KMS-11 (cell line): ENCODE measurements around the gene AP5S1.

ENCODE experiments used
- H2AFZ ChIP-seq: fragments of 200-600 bp; sonication (generic); 2 replicates; pipeline ENCODE4 v1.6.1; 2016; ENCODE audit warnings: antibody characterized with exemption, mixed run types, low read depth
- H3K27ac ChIP-seq: fragments of 200-600 bp; sonication (generic); 2 replicates; pipeline ENCODE4 v1.6.1; 2016; ENCODE audit warnings: mild to moderate bottlenecking, mixed run types
- H3K27me3 ChIP-seq: fragments of 200-600 bp; sonication (generic); 2 replicates; pipeline ENCODE4 v1.6.1; 2017; ENCODE audit warnings: mild to moderate bottlenecking, low read depth, mixed run types, moderate library complexity; ENCODE audit not compliant: insufficient read depth
- H3K36me3 ChIP-seq: fragments of 200-600 bp; sonication (generic); 2 replicates; pipeline ENCODE4 v1.6.1; 2017; ENCODE audit warnings: mild to moderate bottlenecking, mixed run types; ENCODE audit not compliant: insufficient read depth
- H3K4me1 ChIP-seq: fragments of 200-600 bp; sonication (generic); 2 replicates; pipeline ENCODE4 v1.6.1; 2016; ENCODE audit warnings: mild to moderate bottlenecking, low read depth, mixed run types; ENCODE audit not compliant: poor library complexity, severe bottlenecking
- H3K4me2 ChIP-seq: fragments of 200-600 bp; sonication (generic); 2 replicates; pipeline ENCODE4 v1.7.0; 2016; ENCODE audit warnings: mild to moderate bottlenecking, mixed run types
- H3K4me3 ChIP-seq: fragments of 200-600 bp; sonication (generic); IDR thresholded peaks from 2 replicates; pipeline ENCODE4 v1.6.1; 2017; ENCODE audit warnings: low read depth, low read length, mixed read lengths; ENCODE audit not compliant: insufficient read depth
- H3K79me2 ChIP-seq: fragments of 200-600 bp; sonication (generic); 2 replicates; pipeline ENCODE4 v1.6.1; 2016; ENCODE audit warnings: low read depth, mixed run types; ENCODE audit not compliant: insufficient read depth
- H3K9ac ChIP-seq: fragments of 200-600 bp; sonication (generic); 2 replicates; pipeline ENCODE4 v1.6.1; 2016; ENCODE audit warnings: mild to moderate bottlenecking, mixed run types
- H4K20me1 ChIP-seq: fragments of 200-600 bp; sonication (generic); 2 replicates; pipeline ENCODE4 v1.6.1; 2016; ENCODE audit warnings: mild to moderate bottlenecking, mixed run types; ENCODE audit not compliant: insufficient read depth
- TF ChIP-seq, protein P1 (sequence below): fragments of 200-600 bp; sonication (generic); conservative IDR thresholded peaks from 2 replicates; pipeline ENCODE4 v1.6.1; 2017; ENCODE audit warnings: low read depth, mild to moderate bottlenecking, antibody characterized with exemption, low read length, moderate library complexity, mixed read lengths

The AP5S1 gene

DNA sequence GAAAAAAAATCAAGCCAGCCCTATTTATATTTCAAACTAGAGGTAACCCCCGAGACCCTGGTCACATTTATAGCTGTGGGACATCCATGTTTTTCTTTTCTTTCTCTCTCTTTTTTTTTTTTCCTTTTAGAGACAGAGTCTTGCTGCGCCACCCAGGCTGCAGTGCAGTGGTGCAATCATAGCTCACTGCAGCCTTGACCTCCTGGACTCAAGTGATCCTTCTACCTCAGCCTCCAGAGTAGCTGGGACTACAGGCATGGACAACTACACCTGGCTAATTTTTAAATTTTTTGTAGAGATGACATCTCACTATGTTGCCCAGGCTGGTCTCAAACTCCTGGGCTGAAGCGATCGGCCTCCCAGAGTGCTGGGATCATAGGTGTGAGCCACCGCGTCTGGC lies 38.3 kb downstream of the AP5S1 start:
- Histone ChIP-seq H3K4me1 (peaks cover 5% of the 10 kb centered on the region), H3K4me2 (no peak overlapping the region), H3K36me3 (no peaks in the 10 kb centered on the region), H2AFZ (no peak overlapping the region), H3K79me2 (no peaks in the 10 kb centered on the region), H3K27me3 (no peaks in the 10 kb centered on the region), H3K9ac (no peak overlapping the region), H3K4me3 (no peak overlapping the region), H3K27ac (no peak overlapping the region), H4K20me1 (no peaks in the 10 kb centered on the region)
- TF ChIP-seq, protein P1, sequence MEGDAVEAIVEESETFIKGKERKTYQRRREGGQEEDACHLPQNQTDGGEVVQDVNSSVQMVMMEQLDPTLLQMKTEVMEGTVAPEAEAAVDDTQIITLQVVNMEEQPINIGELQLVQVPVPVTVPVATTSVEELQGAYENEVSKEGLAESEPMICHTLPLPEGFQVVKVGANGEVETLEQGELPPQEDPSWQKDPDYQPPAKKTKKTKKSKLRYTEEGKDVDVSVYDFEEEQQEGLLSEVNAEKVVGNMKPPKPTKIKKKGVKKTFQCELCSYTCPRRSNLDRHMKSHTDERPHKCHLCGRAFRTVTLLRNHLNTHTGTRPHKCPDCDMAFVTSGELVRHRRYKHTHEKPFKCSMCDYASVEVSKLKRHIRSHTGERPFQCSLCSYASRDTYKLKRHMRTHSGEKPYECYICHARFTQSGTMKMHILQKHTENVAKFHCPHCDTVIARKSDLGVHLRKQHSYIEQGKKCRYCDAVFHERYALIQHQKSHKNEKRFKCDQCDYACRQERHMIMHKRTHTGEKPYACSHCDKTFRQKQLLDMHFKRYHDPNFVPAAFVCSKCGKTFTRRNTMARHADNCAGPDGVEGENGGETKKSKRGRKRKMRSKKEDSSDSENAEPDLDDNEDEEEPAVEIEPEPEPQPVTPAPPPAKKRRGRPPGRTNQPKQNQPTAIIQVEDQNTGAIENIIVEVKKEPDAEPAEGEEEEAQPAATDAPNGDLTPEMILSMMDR = no peak

DNA sequence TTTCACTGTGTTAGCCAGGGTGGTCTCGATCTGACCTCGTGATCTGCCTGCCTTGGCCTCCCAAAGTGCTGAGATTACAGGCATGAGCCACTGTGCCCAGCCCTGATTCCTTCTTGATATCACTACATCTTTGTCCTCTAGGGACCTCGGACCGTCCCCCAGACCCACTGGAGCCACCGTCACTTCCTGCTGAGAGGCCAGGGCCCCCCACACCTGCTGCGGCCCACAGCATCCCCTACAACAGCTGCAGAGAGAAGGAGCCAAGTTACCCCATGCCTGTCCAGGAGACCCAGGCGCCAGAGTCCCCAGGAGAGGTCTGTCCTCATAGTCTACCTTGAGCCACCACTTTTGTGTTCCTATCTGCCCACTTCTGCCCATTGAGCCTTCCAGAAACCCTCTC lies 40.8 kb downstream of the AP5S1 start:
- Histone ChIP-seq H3K79me2 (no peaks in the 10 kb centered on the region), H3K4me3 (no peak overlapping the region), H3K27ac (no peak overlapping the region), H4K20me1 (no peaks in the 10 kb centered on the region), H3K9ac (no peak overlapping the region), H2AFZ (no peak overlapping the region), H3K27me3 (no peaks in the 10 kb centered on the region), H3K36me3 (no peaks in the 10 kb centered on the region), H3K4me2 (no peak overlapping the region), H3K4me1 (peaks cover 5% of the 10 kb centered on the region)
- TF ChIP-seq, protein P1 = no peak

DNA sequence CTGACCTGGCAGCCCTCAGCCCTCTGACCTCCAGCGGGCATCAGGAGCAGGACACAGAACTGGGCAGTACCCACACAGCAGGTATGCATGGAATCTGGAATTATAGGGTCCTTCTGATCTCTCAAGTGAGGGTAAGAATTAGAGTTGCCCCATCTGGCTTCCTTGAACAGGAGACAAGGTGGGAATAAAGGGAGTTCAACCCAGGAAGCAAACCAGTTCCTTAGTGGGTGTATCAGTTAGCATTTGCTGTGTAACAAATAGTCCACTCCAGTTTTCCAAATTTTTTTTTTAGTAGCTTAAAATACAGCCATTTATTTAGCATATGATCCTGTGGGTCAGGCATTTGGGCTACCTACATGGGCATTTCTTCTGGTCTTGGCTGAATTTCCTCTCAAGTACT lies 42.0 kb downstream of the AP5S1 start:
- Histone ChIP-seq H4K20me1 (no peaks in the 10 kb centered on the region), H3K36me3 (no peaks in the 10 kb centered on the region), H3K79me2 (no peaks in the 10 kb centered on the region)

DNA sequence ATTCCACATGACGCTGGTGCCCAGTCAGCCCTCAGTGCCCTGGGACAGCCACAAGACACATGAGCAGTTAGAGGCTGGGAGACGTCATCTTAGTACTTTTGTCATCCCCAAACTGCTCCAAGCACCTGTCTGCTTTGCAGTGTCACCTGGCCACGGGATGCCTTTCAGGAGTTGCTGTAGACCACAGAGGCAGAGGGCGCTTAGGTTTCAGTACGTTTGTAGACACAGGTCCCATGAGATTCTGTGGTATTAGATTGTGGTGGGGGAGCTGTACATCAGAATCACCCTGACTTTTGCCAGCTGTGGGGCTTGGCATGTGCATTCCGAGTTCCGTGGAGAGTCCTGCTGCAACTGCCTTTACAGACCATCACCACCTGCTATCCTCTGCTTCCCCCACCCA lies 43.0 kb downstream of the AP5S1 start:
- Histone ChIP-seq H2AFZ (no peak overlapping the region), H3K27me3 (no peaks in the 10 kb centered on the region), H3K4me3 (no peak overlapping the region), H3K4me1 (no peaks in the 10 kb centered on the region), H3K79me2 (no peaks in the 10 kb centered on the region), H4K20me1 (no peaks in the 10 kb centered on the region), H3K9ac (no peak overlapping the region), H3K27ac (no peak overlapping the region), H3K4me2 (no peak overlapping the region), H3K36me3 (no peaks in the 10 kb centered on the region)
- TF ChIP-seq, protein P1 = no peak

More for the DNA sequence above, 42.0 kb downstream of the AP5S1 start:
- no peak overlapping the region for H3K27ac ChIP-seq
- H3K4me3 ChIP-seq = no peak overlapping the region
- no peak overlapping the region for H3K4me2 ChIP-seq
- no peaks in the 10 kb centered on the region for H3K27me3 ChIP-seq
- H3K9ac ChIP-seq = no peak overlapping the region
- H3K4me1 ChIP-seq = peaks cover under 1% of the 10 kb centered on the region
- no peak overlapping the region for H2AFZ ChIP-seq
- TF ChIP-seq, protein P1 = no peak
